Breast epithelium (tissue), 3 donors: Measurements from ENCODE around the gene CFAP46.

Source experiments
- POLR2A ChIP-seq: fragments of 450-650 bp; IDR thresholded peaks from one replicate; pipeline ENCODE4 v1.6.1; 2016; ENCODE audit warnings: antibody characterized with exemption, mild to moderate bottlenecking, moderate library complexity
- TF ChIP-seq, protein P1 (sequence below), 3 donors: fragments of 450-650 bp; IDR thresholded peaks; one replicate each; pipeline ENCODE4 v1.5.1; 2016 to 2017; ENCODE audit warnings: antibody characterized with exemption in 3 of 3, mild to moderate bottlenecking in 3 of 3, moderate library complexity in 3 of 3

GRCh38 chr10:132870426-132870825 lies 71.9 kb downstream of the CFAP46 start:
- TF ChIP-seq, protein P1, sequence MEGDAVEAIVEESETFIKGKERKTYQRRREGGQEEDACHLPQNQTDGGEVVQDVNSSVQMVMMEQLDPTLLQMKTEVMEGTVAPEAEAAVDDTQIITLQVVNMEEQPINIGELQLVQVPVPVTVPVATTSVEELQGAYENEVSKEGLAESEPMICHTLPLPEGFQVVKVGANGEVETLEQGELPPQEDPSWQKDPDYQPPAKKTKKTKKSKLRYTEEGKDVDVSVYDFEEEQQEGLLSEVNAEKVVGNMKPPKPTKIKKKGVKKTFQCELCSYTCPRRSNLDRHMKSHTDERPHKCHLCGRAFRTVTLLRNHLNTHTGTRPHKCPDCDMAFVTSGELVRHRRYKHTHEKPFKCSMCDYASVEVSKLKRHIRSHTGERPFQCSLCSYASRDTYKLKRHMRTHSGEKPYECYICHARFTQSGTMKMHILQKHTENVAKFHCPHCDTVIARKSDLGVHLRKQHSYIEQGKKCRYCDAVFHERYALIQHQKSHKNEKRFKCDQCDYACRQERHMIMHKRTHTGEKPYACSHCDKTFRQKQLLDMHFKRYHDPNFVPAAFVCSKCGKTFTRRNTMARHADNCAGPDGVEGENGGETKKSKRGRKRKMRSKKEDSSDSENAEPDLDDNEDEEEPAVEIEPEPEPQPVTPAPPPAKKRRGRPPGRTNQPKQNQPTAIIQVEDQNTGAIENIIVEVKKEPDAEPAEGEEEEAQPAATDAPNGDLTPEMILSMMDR (IDR thresholded peaks at IDR 0.05), result no peak
- no peak for TF ChIP-seq POLR2A
